Parathyroid adenoma (tissue), 2 donors: ENCODE data around the gene ZBED1.
A peak's percentile ranks its signal among the peaks of the same experiment; 100 is the strongest.

Experiments
- H2AFZ ChIP-seq: fragments of 300-600 bp; sonication (generic); one replicate; pipeline ENCODE4 v1.7.0; 2017; ENCODE audit warnings: antibody characterized with exemption, mild to moderate bottlenecking
- H3K27ac ChIP-seq: fragments of 300-600 bp; sonication (generic); one replicate; pipeline ENCODE4 v1.7.0; 2017
- H3K27me3 ChIP-seq: fragments of 300-600 bp; sonication (generic); one replicate; pipeline ENCODE4 v1.7.0; 2017; ENCODE audit warnings: low read length; ENCODE audit not compliant: control insufficient read depth, insufficient read depth
- H3K36me3 ChIP-seq: fragments of 300-600 bp; sonication (generic); one replicate; pipeline ENCODE4 v1.7.0; 2017; ENCODE audit warnings: low read length; ENCODE audit not compliant: control insufficient read depth, insufficient read depth
- H3K4me1 ChIP-seq: fragments of 300-600 bp; sonication (generic); one replicate; pipeline ENCODE4 v1.7.0; 2017; ENCODE audit warnings: control low read depth
- H3K4me2 ChIP-seq: fragments of 300-600 bp; sonication (generic); one replicate; pipeline ENCODE4 v1.7.0; 2017; ENCODE audit warnings: low read length
- H3K4me3 ChIP-seq: fragments of 300-600 bp; sonication (generic); one replicate; pipeline ENCODE4 v1.7.0; 2017; ENCODE audit warnings: low read depth, low read length
- H3K79me2 ChIP-seq: fragments of 300-600 bp; sonication (generic); one replicate; pipeline ENCODE4 v1.7.0; 2017; ENCODE audit warnings: control low read depth
- H3K9ac ChIP-seq: fragments of 300-600 bp; sonication (generic); one replicate; pipeline ENCODE4 v1.7.0; 2017; ENCODE audit warnings: mild to moderate bottlenecking
- H3K9me3 ChIP-seq: fragments of 300-600 bp; sonication (generic); one replicate; pipeline ENCODE4 v1.7.0; 2017; ENCODE audit warnings: low read length; ENCODE audit not compliant: control insufficient read depth
- TF ChIP-seq, protein P1 (sequence below): fragments of 300-600 bp; sonication (generic); IDR thresholded peaks from one replicate; pipeline ENCODE4 v1.7.0; 2017; ENCODE audit warnings: antibody characterized with exemption, mild to moderate bottlenecking
- donor health status: primary hyperparathyroidism.

The ZBED1 gene

DNA sequence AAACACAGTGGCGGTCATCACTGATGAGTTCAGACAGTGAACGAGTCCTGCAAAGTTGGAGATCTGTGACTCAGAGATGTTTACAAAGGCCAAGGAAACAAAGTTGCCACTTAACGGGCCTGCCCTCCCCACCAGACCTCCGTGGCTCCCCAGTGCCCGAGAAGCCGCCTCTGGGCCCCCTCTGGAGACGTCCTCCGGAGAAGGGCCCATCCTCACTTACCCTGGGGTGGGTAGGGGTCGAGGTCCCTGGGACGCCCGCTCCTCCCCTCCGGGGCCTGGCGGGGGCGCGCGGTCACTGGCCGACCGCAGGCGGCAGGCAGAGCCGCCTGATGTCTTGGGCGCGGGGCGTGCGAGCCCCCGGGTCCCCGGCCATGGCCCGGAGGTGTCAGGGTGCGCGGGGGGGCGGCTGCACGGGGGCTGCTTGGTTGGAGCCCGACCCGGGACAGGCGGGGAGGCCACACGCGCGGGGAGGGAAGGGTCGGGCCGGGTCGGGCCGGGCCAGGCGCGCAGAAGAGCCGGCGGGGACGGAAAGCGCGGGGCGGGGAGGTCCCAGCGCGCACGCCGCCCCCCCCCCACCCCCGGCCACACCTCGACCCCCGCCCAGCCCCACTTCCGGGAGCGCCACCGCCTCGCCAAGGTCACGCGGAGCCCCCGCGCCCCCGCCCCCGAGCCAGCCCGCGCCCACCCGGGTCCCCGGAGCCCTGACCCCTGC is 529 bp downstream of the ZBED1 start:
- peak overlapping the region; percentile 86 for H2AFZ ChIP-seq
- peak overlapping the region; percentile 64 for H3K4me2 ChIP-seq
- no peaks in the 10 kb centered on the region for H3K9me3 ChIP-seq
- H3K27me3 ChIP-seq, result no peaks in the 10 kb centered on the region
- H3K79me2 ChIP-seq, result no peaks in the 10 kb centered on the region
- H3K4me1 ChIP-seq, result no peaks in the 10 kb centered on the region
- no peak overlapping the region for H3K9ac ChIP-seq
- peak overlapping the region; percentile 67 for H3K4me3 ChIP-seq
- TF ChIP-seq, protein P1, sequence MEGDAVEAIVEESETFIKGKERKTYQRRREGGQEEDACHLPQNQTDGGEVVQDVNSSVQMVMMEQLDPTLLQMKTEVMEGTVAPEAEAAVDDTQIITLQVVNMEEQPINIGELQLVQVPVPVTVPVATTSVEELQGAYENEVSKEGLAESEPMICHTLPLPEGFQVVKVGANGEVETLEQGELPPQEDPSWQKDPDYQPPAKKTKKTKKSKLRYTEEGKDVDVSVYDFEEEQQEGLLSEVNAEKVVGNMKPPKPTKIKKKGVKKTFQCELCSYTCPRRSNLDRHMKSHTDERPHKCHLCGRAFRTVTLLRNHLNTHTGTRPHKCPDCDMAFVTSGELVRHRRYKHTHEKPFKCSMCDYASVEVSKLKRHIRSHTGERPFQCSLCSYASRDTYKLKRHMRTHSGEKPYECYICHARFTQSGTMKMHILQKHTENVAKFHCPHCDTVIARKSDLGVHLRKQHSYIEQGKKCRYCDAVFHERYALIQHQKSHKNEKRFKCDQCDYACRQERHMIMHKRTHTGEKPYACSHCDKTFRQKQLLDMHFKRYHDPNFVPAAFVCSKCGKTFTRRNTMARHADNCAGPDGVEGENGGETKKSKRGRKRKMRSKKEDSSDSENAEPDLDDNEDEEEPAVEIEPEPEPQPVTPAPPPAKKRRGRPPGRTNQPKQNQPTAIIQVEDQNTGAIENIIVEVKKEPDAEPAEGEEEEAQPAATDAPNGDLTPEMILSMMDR, result no peak
- peak overlapping the region; percentile 82 for H3K27ac ChIP-seq
- H3K36me3 ChIP-seq, result no peaks in the 10 kb centered on the region

DNA sequence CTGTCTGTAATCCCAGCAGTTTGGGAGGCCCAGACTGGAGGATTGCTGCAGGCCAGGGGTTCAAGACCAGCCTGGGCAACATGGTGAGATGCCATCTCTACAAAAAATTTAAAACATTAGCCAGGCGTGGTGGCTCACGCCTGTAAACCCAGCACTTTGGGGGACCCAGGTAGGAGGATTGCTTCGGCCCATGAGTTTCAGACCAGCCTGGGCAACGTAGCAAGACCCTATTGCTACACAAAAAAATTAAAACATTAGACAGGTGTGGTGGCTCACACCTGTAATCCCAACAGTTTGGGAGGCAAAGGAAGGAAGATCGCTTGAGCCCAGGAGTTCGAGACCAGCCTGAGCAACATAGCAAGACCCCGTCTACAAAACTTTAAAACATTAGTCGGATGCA is 1.3 kb downstream of the ZBED1 start:
- no peaks in the 10 kb centered on the region for H3K27me3 ChIP-seq
- H3K27ac ChIP-seq, result peak overlapping the region; percentile 82
- no peak overlapping the region for H3K9ac ChIP-seq
- no peaks in the 10 kb centered on the region for H3K9me3 ChIP-seq
- H3K79me2 ChIP-seq, result no peaks in the 10 kb centered on the region
- H3K4me2 ChIP-seq, result peak overlapping the region; percentile 64
- no peak overlapping the region for H3K4me3 ChIP-seq
- H3K4me1 ChIP-seq, result no peaks in the 10 kb centered on the region
- H2AFZ ChIP-seq, result peak overlapping the region; percentile 86
- TF ChIP-seq, protein P1, result no peak
- H3K36me3 ChIP-seq, result no peaks in the 10 kb centered on the region

GRCh38 chrX:2498781-2499302 is 1.9 kb downstream of the ZBED1 start:
- Histone ChIP-seq H3K9me3 (no peaks in the 10 kb centered on the region), H3K4me2 (peak overlapping the region; percentile 64), H3K4me1 (no peaks in the 10 kb centered on the region), H3K27me3 (no peaks in the 10 kb centered on the region), H3K36me3 (no peaks in the 10 kb centered on the region), H3K9ac (no peak overlapping the region), H3K4me3 (no peak overlapping the region), H3K27ac (peak overlapping the region; percentile 82), H2AFZ (no peak overlapping the region), H3K79me2 (no peaks in the 10 kb centered on the region)
- TF ChIP-seq, protein P1, result no peak

DNA sequence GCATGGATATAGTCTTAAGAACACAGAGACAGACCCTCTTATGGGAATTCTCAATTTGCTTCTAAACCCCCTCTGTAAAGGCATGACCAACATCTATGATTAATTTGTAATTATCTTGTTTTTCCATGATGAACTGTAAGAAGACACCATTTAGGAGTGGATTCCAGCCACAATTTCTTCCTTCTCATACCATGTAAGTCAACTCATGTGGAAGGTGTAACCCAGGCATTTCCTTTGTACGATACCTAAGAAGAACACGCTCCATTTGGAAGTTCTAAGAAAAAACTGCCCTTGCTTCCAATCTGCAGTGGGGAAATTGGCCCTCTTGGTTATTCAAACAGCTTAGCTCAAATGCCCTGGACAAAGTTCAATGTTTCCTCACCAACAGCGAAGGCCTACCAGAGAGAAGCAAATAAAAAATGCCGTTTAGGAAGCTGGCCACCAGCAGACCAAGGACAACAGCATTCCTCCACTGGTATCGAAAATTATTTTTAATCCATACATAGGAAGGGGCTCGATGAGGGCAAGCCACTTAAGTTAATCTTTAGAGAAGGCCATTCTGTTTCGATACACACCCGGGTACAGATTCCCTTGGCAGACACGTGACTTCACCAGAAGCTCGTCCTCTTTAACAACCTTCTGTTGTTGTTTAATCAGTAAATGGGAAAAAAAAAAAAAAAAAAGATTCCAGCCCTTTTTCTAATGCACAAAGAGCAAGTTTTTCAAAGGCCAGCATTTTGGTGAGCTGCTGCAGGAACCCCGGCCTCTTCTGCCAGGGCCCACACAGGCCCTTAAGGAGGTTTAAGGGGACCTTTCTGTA is 2.6 kb downstream of the ZBED1 start:
- Histone ChIP-seq H3K4me3 (no peak overlapping the region), H3K27ac (peak overlapping the region; percentile 82), H2AFZ (no peak overlapping the region), H3K9ac (no peak overlapping the region), H3K4me1 (no peaks in the 10 kb centered on the region), H3K79me2 (no peaks in the 10 kb centered on the region), H3K36me3 (no peaks in the 10 kb centered on the region), H3K4me2 (peak overlapping the region; percentile 64), H3K27me3 (no peaks in the 10 kb centered on the region), H3K9me3 (no peaks in the 10 kb centered on the region)
- TF ChIP-seq, protein P1, result no peak
